HFF-Myc (cell line): Measurements from ENCODE around the gene CCDC57.
"Not testable (repeated sequence)": the region's sequence is repeated elsewhere in the genome, so short reads cannot be mapped to it uniquely, and the experiment has no call there.

Source experiments
- DNase-seq: peaks from one replicate; pipeline ENCODE4 v3.0.0-alpha.2; 2011; ENCODE audit warnings: low read depth; ENCODE audit errors: extremely low read depth
- H3K4me3 ChIP-seq: replicated peaks from 2 replicates; pipeline ENCODE4 v1.5.1; 2011; ENCODE audit warnings: low read depth, mild to moderate bottlenecking, control low read depth, low read length
- CTCF ChIP-seq: IDR thresholded peaks from 2 replicates; pipeline ENCODE4 v1.5.1; 2012; ENCODE audit warnings: mild to moderate bottlenecking, low read depth, low read length, control low read depth; ENCODE audit errors: missing control alignments

CCDC57 gene

GRCh38 chr17:82145550-82146155 is 67.0 kb downstream of the CCDC57 start:
- DNase-seq: no peak
- no peak overlapping the region for H3K4me3 ChIP-seq
- TF ChIP-seq CTCF: no peak

- no peak for DNase-seq
- H3K4me3 ChIP-seq: no peak overlapping the region
- no peak for TF ChIP-seq CTCF
Measured at GRCh38 chr17:82143333-82143732, 69.3 kb downstream of the CCDC57 start.

- H3K4me3 ChIP-seq, DNase-seq: not testable (repeated sequence)
Measured at GRCh38 chr17:82139961-82140360, 72.7 kb downstream of the CCDC57 start.

GRCh38 chr17:82138511-82138992 is 74.1 kb downstream of the CCDC57 start:
- TF ChIP-seq CTCF: no peak
- H3K4me3 ChIP-seq: no peak overlapping the region
- DNase-seq: no peak

GRCh38 chr17:82134101-82134500 is 78.5 kb downstream of the CCDC57 start:
- H3K4me3 ChIP-seq: no peak overlapping the region
- no peak for DNase-seq
- no peak for TF ChIP-seq CTCF

GRCh38 chr17:82133166-82133953 is 79.3 kb downstream of the CCDC57 start:
- H3K4me3 ChIP-seq: not testable (repeated sequence)
- DNase-seq: peak; percentile 4

GRCh38 chr17:82129095-82129494 is 83.5 kb downstream of the CCDC57 start:
- TF ChIP-seq CTCF: peak; percentile 32
- no peak for DNase-seq
- H3K4me3 ChIP-seq: no peak overlapping the region
